ENCODE data around the gene NUDCD2.

DNA sequence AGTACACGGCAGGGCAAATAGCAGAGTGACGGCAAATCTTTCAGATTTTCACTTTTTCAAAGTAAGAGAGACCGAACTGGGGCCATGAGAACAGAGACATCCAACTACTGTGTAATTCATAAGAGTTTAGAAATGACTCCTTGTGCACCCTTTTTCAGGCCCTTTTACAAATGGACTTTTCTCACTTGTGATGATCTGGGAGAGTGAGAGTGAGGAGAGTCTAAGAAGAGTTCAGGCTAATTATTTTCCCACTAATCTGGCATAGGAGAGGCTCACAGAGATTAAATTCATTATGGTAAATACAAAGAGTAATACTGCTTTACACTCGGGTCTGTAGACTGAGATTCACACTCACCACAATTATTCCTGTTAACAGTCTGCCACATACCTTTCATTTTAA lies 23.4 kb downstream of the NUDCD2 start:
- no peak for TF ChIP-seq EZH2 (IDR thresholded peaks at IDR 0.05; ENCODE audit: borderline replicate concordance, insufficient read depth, low read depth, low read length, poor library complexity, severe bottlenecking)
- TF ChIP-seq, protein P1, sequence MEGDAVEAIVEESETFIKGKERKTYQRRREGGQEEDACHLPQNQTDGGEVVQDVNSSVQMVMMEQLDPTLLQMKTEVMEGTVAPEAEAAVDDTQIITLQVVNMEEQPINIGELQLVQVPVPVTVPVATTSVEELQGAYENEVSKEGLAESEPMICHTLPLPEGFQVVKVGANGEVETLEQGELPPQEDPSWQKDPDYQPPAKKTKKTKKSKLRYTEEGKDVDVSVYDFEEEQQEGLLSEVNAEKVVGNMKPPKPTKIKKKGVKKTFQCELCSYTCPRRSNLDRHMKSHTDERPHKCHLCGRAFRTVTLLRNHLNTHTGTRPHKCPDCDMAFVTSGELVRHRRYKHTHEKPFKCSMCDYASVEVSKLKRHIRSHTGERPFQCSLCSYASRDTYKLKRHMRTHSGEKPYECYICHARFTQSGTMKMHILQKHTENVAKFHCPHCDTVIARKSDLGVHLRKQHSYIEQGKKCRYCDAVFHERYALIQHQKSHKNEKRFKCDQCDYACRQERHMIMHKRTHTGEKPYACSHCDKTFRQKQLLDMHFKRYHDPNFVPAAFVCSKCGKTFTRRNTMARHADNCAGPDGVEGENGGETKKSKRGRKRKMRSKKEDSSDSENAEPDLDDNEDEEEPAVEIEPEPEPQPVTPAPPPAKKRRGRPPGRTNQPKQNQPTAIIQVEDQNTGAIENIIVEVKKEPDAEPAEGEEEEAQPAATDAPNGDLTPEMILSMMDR (IDR thresholded peaks at IDR 0.05) = no peak

All from B cell (primary cell).